SK-N-SH treated with all-trans-retinoic acid at 6 μM for 48 hours (cell line): ENCODE results near the gene IVNS1ABP.
A peak's percentile ranks its signal among the peaks of the same experiment; 100 is the strongest.

Experiments used
- ATAC-seq: fragments of 200-7000 bp; cut with Tn5 transposase; 3 replicates; pipeline ENCODE4 v1.9.1; 2020; ENCODE audit warnings: mild to moderate bottlenecking, moderate library complexity
- ARNTL ChIP-seq: fragments of 450-650 bp; formaldehyde crosslinking; IDR thresholded peaks from 2 replicates; pipeline ENCODE4 v1.5.0; 2020; ENCODE audit warnings: low read depth, mild to moderate bottlenecking, moderate library complexity, borderline replicate concordance
- BACH2 ChIP-seq: fragments of 250-450 bp; sonication (Bioruptor Pico); IDR thresholded peaks from 2 replicates; pipeline ENCODE4 v1.9.0; 2021; ENCODE audit warnings: mild to moderate bottlenecking, borderline replicate concordance
- CSDC2 ChIP-seq: fragments of 250-450 bp; sonication (Bioruptor Pico); IDR thresholded peaks from 2 replicates; pipeline ENCODE4 v1.5.0; 2020; ENCODE audit warnings: mild to moderate bottlenecking, moderate library complexity
- ESRRG ChIP-seq: fragments of 250-450 bp; sonication (Bioruptor Pico); IDR thresholded peaks from 2 replicates; pipeline ENCODE4 v1.6.1; 2021; ENCODE audit warnings: mild to moderate bottlenecking
- GLIS3 ChIP-seq: fragments of 250-450 bp; sonication (Bioruptor Pico); IDR thresholded peaks from 2 replicates; pipeline ENCODE4 v1.5.0; 2020; ENCODE audit warnings: mild to moderate bottlenecking, moderate library complexity
- ISL1 ChIP-seq: fragments of 250-450 bp; sonication (Bioruptor Pico); IDR thresholded peaks from 2 replicates; pipeline ENCODE4 v2.1.2; 2022; ENCODE audit warnings: mild to moderate bottlenecking, moderate library complexity
- OSR1 ChIP-seq: fragments of 250-450 bp; sonication (Bioruptor Pico); IDR thresholded peaks from 2 replicates; pipeline ENCODE4 v1.8.0; 2022; ENCODE audit warnings: moderate library complexity, mild to moderate bottlenecking, inconsistent platforms
- PATZ1 ChIP-seq: fragments of 250-450 bp; sonication (Bioruptor Pico); IDR thresholded peaks from 2 replicates; pipeline ENCODE4 v1.8.0; 2020; ENCODE audit warnings: mild to moderate bottlenecking, moderate library complexity, borderline replicate concordance
- PPARA ChIP-seq: fragments of 250-450 bp; sonication (Bioruptor Pico); IDR thresholded peaks from 2 replicates; pipeline ENCODE4 v1.5.0; 2020; ENCODE audit warnings: mild to moderate bottlenecking, borderline replicate concordance
- RARB ChIP-seq: fragments of 250-450 bp; sonication (Bioruptor Pico); IDR thresholded peaks from 2 replicates; pipeline ENCODE4 v1.8.0; 2021; ENCODE audit warnings: mild to moderate bottlenecking, moderate library complexity
- SNAI2 ChIP-seq: fragments of 250-450 bp; sonication (Bioruptor Pico); IDR thresholded peaks from 2 replicates; pipeline ENCODE4 v1.5.0; 2020; ENCODE audit warnings: mild to moderate bottlenecking, moderate library complexity
- TCF4 ChIP-seq: fragments of 250-450 bp; sonication (Bioruptor Pico); IDR thresholded peaks from 2 replicates; pipeline ENCODE4 v1.8.0; 2021; ENCODE audit warnings: mild to moderate bottlenecking, moderate library complexity, borderline replicate concordance
- TOX ChIP-seq: fragments of 250-450 bp; sonication (Bioruptor Pico); IDR thresholded peaks from 2 replicates; pipeline ENCODE4 v1.8.0; 2021; ENCODE audit warnings: mild to moderate bottlenecking, moderate library complexity, borderline replicate concordance
- TSHZ2 ChIP-seq: fragments of 250-450 bp; sonication (Bioruptor Pico); IDR thresholded peaks from 2 replicates; pipeline ENCODE4 v1.5.0; 2020; ENCODE audit warnings: mild to moderate bottlenecking, moderate library complexity
- ZC3H10 ChIP-seq: fragments of 250-450 bp; sonication (Bioruptor Pico); IDR thresholded peaks from 2 replicates; pipeline ENCODE4 v1.5.1; 2021; ENCODE audit warnings: mild to moderate bottlenecking, moderate library complexity
- ZFP3 ChIP-seq: fragments of 250-450 bp; sonication (Bioruptor Pico); IDR thresholded peaks from 2 replicates; pipeline ENCODE4 v1.5.0; 2020; ENCODE audit warnings: mild to moderate bottlenecking, moderate library complexity
- ZFP30 ChIP-seq: fragments of 450-650 bp; formaldehyde crosslinking; IDR thresholded peaks from 2 replicates; pipeline ENCODE4 v1.5.0; 2022; ENCODE audit warnings: mild to moderate bottlenecking, moderate library complexity
- ZNF70 ChIP-seq: fragments of 450-650 bp; formaldehyde crosslinking; IDR thresholded peaks from 2 replicates; pipeline ENCODE4 v1.5.0; 2020; ENCODE audit warnings: mild to moderate bottlenecking, moderate library complexity
- ZNF8 ChIP-seq: fragments of 450-650 bp; formaldehyde crosslinking; IDR thresholded peaks from 2 replicates; pipeline ENCODE4 v1.5.0; 2020; ENCODE audit warnings: mild to moderate bottlenecking, moderate library complexity
- TF ChIP-seq, protein P1 (sequence below): fragments of 250-450 bp; sonication (Bioruptor Pico); IDR thresholded peaks from 2 replicates; pipeline ENCODE4 v1.5.1; 2021; ENCODE audit warnings: mild to moderate bottlenecking, moderate library complexity
- TF ChIP-seq, protein P2 (sequence below): fragments of 250-450 bp; sonication (Bioruptor Pico); IDR thresholded peaks from 2 replicates; pipeline ENCODE4 v1.5.1; 2020; ENCODE audit warnings: low read depth, mild to moderate bottlenecking, moderate library complexity

IVNS1ABP gene

DNA sequence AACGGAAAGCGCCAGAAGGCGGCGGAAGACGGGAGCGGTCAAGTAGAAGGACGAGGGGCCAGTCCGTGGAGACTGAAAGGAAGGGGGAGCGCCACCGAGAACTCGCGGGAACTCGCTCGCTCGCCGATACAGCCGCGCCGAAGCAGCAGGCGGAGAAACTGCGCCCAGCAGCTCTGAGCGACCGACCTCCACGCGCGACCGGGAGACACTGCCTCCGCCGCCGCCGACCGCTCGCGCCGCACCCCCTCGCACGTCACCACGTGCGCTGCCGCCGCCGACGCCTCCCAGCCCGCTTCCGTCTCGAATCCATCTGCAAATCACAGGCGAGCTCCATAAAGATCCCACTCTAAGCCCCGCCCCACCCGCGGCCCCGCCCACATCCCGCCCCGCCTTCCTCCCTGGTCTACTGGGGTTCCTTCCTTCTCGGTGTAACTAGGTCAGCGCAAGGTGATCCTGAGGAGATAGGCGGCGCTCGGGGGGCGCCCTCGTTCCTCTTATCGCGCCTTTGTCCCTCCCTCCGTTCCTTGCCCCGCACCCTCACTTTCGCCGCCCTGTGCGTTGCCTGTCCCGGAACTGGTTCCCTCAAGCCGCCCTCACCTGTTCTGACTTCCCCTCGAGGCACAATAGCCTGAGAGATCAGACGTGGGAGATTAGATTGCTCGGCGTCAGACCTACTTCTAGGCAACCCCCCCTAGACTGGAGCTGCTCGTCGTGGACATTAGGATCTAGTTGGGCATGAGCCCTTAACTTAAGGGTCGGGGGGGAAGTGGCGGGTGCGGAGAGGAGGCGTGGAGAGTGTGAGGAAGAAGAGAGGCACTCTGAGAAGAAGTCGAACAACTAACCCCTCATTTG is at the start of gene IVNS1ABP:
TSS of gene IVNS1ABP (minus strand) at position 210 of the 852 bp plus-strand sequence. CDS start 7,750 bp downstream, outside the sequence.
- TF ChIP-seq TSHZ2 (no peak), CSDC2 (no peak; the same call in 1 of the 2 replicates), PPARA (CRISPR knock-in tag) (no peak), ARNTL (CRISPR knock-in tag) (no peak), ZNF8 (CRISPR knock-in tag) (no peak), TCF4 (no peak), ZFP3 (CRISPR knock-in tag) (no peak), ZFP30 (CRISPR knock-in tag) (no peak), ISL1 (CRISPR knock-in tag) (no peak), RARB (no peak), ZNF70 (CRISPR knock-in tag) (no peak), GLIS3 (CRISPR knock-in tag) (no peak), ZC3H10 (CRISPR knock-in tag) (no peak), OSR1 (no peak), PATZ1 (CRISPR knock-in tag) (no peak), BACH2 (CRISPR knock-in tag) (no peak), ESRRG (CRISPR knock-in tag) (no peak), SNAI2 (CRISPR knock-in tag) (no peak)
- TF ChIP-seq, protein P1, sequence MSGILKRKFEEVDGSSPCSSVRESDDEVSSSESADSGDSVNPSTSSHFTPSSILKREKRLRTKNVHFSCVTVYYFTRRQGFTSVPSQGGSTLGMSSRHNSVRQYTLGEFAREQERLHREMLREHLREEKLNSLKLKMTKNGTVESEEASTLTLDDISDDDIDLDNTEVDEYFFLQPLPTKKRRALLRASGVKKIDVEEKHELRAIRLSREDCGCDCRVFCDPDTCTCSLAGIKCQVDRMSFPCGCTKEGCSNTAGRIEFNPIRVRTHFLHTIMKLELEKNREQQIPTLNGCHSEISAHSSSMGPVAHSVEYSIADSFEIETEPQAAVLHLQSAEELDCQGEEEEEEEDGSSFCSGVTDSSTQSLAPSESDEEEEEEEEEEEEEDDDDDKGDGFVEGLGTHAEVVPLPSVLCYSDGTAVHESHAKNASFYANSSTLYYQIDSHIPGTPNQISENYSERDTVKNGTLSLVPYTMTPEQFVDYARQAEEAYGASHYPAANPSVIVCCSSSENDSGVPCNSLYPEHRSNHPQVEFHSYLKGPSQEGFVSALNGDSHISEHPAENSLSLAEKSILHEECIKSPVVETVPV (CRISPR knock-in tag): no peak
- TF ChIP-seq, protein P2, sequence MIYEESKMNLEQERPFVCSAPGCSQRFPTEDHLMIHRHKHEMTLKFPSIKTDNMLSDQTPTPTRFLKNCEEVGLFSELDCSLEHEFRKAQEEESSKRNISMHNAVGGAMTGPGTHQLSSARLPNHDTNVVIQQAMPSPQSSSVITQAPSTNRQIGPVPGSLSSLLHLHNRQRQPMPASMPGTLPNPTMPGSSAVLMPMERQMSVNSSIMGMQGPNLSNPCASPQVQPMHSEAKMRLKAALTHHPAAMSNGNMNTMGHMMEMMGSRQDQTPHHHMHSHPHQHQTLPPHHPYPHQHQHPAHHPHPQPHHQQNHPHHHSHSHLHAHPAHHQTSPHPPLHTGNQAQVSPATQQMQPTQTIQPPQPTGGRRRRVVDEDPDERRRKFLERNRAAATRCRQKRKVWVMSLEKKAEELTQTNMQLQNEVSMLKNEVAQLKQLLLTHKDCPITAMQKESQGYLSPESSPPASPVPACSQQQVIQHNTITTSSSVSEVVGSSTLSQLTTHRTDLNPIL (CRISPR knock-in tag): no peak
- TF ChIP-seq, all 23 proteins: peak for 0
- peak; percentile 79 for ATAC-seq

DNA sequence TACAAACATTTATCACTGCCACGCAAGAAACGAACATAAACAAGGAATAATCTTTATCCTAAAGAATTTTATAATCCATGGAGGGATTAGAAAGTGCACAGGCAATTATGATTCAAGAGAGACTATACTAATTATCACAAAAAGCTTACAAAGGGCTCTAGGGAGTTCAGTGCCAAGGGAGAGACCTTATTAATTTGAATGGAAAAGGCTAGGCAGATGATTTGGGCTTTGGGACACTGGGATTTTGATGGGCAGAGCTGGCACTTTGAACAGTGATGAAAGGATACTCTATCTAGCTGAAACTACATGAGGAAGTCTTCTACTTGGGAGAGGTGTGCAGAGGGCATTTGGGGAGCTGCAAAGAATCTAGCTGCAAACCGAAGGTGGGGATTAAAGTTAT is 48.9 kb upstream of the IVNS1ABP start:
- ATAC-seq: no peak
- no peak for TF ChIP-seq RARB
- no peak for TF ChIP-seq GLIS3 (CRISPR knock-in tag)
- no peak for TF ChIP-seq PATZ1 (CRISPR knock-in tag)
- no peak for TF ChIP-seq ZFP3 (CRISPR knock-in tag)
- TF ChIP-seq, protein P1 (CRISPR knock-in tag): no peak
- no peak for TF ChIP-seq ZFP30 (CRISPR knock-in tag)
- TF ChIP-seq TOX (CRISPR knock-in tag): no peak
- TF ChIP-seq BACH2 (CRISPR knock-in tag): no peak
